GM19023 (cell line): Measurements from ENCODE around the gene PDCD1.

Experiments used
- ATAC-seq: cut with Tn5 transposase; IDR thresholded peaks from one replicate; pipeline ENCODE4 v1.9.1; 2021; ENCODE audit warnings: mild to moderate bottlenecking, moderate library complexity; ENCODE audit not compliant: unreplicated experiment

PDCD1 gene

GRCh38 chr2:241852981-241853631 is 5.6 kb downstream of the PDCD1 start:
- ATAC-seq, result no peak

- no peak for ATAC-seq
Observed at GRCh38 chr2:241852116-241852980, 6.3 kb downstream of the PDCD1 start.

GRCh38 chr2:241851325-241852115 is 7.2 kb downstream of the PDCD1 start:
- no peak for ATAC-seq

DNA sequence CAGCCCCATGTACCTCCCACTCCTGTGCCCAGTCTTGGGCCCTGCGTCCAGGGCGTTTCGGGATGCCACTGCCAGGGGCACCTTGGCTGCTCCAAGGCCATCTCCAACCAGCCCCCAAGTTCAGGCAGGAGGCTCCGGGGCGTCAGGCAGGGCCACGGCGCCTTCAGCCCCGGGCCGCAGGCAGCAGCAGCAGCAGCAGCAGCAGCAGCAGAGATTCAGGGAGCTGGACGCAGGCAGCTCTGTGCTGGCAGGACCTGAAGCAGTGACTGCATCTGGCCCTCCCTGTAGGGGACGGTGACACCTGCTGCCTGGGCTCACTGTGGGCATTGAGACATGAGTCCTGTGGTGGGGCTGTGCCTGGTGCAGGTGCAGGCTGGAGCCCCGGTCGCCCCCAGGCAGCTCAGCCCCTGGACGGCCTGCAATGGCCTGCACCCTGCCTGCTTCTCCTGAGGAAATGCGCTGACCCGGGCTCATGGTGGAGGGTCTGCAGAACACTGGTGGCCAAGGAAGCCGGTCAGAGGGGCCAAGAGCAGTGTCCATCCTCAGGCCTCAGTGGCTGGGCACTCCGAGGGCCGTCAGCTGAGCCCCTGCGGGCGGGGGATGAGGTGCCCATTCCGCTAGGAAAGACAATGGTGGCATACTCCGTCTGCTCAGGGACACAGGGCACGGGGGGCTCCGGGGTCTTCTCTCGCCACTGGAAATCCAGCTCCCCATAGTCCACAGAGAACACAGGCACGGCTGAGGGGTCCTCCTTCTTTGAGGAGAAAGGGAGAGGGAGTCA is 8.0 kb downstream of the PDCD1 start:
- ATAC-seq, result no peak

GRCh38 chr2:241849616-241850543 is 8.8 kb downstream of the PDCD1 start:
- no peak for ATAC-seq

DNA sequence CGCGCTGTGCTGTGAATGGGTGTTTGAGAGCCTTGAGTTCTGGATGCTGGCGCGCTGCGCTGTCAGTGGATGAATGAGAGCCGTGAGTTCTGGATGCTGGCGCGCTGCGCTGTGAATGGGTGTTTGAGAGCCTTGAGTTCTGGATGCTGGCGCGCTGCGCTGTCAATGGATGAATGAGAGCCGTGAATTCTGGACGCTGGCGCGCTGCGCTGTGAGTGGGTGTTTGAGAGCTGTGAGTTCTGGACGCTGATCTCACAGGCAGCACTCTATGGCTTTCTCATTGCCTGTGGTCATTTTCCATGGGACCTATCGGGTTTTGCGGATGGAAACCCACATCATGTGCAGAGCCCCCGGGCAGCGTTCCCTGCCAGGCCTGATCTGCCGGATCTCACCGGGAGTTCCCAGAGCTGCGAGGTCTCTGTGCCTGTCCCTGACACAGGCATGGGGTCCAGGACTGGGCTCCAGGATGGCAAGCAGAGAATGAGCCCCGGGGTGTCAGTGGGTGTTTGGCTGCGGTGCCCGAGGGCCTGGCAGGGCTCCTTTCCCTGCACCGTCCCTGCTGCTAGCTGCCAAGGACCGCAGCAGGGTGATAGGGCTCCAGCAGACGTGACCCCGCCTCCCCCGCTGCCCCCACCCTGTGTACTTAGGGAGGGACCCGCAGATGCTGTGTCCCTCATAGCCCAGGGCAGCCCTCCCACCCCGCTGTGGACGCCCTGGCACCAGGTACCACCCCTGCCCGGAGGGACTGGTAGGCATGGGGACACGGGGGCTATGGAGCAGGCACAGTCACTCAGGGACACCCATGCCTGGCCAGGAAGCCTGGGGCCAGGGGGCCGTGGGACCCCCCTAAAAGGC is 9.7 kb downstream of the PDCD1 start:
- ATAC-seq, result no peak

GRCh38 chr2:241846406-241846805 is 12.3 kb downstream of the PDCD1 start:
- no peak for ATAC-seq

- ATAC-seq, result no peak
Observed at GRCh38 chr2:241844831-241845578, 13.7 kb downstream of the PDCD1 start.

DNA sequence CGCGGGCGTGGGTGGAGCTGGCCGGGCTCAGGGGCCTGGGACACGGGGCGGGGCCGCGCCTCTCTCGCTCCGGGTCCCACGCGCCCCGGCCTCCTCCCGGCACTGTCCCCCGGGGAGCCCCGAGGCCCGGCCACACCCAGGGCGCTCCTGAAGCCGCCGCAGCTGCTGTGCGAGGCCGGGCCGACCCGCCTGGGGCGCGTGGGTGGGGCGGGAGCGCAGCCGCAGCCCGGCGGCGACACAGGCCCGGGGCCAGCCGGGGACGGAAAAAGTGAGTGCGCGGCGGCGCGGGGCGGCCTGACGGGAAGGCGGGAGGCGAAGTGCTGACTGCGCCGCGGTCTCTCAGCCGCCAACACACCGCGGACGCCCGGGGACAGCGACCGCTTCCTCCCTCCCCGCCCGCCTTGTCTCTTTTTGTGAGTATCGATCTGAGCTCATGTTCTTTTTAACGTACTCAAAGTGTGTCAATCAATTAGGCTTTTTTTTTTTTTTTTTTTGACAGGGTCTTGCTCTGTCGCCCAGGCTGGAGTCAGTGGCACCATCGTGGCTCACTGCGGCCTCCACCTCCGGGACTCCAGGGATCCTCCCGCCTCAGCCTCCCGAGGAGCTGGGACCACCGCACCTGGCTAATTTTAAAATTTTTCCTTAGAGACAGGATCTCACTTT is 14.5 kb downstream of the PDCD1 start:
- ATAC-seq, result peak; percentile 66

DNA sequence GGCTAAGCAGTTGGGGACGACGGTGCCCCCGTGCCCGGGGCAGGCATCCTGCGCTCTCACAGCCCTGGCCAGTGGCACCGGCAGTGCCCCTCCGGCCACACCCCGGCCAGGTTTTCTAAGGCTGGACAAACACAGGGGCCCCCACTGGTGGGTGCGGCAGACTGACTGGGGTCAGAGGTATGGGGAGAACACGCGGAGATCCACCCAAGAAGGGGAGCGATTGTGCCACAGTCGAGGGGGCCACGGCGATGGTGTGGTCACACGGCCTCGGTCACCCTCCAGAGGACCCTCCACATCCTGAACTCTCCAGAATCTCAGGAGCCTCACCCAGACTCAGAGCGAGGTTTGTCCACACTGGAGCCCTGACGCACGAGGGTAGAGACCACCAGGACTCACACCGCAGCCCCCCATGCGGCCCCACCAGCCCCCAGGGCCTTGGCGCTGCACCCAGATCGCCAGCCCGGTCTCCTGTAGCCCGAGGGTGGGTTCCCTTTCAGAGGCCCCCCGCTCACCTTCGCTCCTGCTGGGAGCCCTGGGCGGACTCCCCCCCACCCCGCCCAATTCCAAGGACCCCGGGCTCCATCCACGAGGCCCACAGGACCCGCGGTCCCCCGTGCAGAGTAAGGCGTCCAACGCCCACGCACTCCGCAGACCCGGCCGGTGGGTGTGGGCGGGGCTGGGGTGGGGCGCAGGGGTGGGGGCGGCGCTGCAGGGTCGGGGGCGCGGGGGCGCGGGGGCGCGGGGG is 15.2 kb downstream of the PDCD1 start:
- peak; percentile 8 for ATAC-seq

DNA sequence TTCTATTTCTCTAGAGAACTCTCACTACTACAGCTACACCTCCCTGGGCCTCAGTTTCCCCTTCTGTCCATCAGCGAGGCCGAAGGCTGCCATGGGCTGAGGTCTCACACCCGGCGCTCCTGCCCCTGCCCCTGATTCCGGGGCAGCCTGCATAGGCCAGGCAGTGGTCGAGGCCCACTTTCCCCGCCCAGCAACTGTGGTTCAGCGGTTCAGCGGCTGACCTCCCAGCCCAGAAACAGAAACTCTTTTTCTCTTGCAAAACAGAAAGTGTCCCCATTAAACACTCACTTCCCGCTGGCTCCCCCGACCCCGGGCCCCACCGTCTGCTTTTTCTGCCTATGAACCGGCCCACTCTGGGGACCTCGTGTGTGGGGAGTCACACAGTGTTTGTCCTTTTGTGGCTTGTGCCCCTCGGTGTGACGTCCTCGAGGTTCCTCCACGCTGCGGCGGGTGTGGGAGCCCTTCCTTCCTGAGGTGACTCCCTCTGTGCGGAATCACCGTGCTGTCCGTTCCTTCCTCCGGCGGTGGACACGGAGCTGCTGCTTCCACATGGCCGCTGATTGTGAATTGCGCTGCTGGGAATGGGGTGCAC is 16.0 kb downstream of the PDCD1 start:
- peak; percentile 54 for ATAC-seq

DNA sequence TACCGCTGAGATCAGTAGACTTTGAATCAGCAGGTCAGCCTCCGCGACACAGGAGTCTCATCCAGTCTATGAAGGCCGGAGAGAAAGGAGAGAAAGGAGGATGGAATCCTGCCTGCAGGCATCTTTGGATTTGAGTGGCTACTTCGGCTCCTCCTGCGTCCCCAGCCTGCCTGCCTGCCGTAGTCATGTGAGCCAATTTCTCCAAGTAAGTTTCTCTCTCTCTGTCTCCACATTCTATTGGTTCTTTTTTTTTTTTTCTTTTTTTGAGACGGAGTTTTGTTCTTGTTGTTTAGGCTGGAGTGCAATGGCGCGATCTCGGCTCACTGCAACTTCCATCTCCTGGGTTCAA is 16.7 kb downstream of the PDCD1 start:
- ATAC-seq, result no peak

DNA sequence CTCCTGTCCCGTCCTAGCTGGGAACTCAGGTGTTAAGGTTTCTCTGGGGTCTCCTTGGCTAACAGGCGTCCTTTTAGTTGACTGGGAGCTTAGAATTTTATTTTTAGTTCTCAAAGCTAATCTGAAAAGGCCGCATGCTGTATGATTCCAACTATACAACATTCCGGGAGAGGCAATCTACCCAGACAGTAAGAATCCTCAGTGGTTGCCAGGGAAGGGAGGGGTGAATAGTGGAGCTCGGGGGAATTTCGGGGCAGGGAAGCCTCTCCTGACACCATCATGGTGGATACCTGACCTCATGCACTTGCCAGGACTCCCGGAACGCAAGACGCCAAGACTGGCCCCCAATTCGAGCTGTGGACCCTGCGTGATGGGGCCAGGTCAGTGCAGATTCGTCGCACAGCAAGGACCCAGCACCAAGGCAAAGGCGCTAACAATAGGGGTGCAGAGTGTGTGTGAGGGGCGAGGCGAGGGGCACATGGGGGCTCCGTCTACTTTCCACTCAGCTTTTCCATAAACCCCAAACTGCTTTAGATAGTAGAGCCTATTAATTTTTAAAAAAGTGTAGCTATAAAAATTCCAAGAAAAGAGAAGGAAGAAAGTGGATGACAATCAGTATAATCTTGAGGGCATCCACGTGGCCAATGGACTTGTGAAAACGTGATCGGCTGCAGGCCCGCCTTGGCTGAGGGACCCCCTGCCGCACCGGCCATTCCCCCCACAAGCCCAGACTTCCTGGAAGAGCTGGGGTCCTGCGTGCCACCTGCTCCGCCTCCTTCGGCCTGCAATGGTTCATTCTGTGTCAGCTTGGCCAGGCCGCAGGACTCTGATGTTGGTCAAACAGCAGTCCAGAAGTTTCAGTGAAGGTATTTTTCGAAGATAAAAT is 17.3 kb downstream of the PDCD1 start:
- no peak for ATAC-seq

DNA sequence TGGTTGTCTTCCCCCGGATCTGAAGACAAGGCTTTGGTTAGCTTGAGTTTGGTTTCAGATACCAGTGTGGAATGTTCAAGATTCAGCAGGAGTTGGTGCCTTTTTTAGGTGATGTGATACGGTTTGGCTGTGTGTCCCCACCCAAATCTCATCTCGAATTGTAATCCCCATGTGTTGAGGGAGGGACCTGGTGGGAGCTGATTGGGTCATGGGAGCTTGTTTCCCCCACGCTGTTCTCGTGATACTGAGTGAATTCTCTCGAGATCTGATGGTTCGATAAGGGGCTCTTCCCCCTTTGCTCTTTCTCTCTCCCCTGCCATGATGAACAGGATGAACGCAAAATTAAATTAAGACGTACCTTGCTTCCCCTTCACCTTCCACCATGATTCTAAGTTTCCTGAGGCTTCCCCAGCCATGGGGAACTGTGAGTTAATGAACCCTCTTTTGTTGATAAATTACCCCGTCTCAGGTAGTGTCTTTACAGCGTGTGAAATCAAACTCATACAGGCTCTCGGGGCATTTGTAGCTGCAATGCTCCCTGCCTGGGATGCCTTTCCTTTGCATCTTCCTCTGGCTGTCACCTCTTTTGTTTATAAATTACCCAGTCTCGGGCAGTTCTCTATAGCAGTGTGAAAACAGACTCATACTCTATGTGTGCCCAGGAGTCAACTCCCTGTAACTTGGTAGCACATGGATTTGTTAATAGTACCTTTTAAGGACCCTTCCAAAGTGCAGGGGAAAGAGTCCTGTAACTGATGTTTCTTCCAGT is 21.3 kb downstream of the PDCD1 start:
- ATAC-seq, result no peak

DNA sequence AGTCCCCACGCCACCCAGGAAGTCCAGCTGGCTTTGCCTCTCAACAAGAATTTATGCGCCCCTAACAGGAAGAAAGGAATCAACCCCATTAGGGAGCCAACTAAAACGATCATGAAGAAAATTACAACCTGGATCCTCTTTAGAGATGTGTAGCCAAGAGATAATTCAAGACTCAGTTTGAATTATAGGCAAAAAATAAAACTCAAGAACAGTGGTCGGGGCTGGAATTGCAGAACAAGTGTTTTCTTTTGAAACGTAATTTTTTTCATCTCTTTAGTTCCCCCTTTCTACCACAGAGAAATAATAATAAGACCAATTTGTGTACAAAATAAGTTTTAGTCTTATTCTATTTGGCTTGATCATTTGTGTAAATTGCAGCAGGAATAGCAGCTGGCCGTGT is 22.4 kb downstream of the PDCD1 start:
- ATAC-seq, result no peak
